ENCODE results near the gene RAB11FIP2.

RAB11FIP2 gene

DNA sequence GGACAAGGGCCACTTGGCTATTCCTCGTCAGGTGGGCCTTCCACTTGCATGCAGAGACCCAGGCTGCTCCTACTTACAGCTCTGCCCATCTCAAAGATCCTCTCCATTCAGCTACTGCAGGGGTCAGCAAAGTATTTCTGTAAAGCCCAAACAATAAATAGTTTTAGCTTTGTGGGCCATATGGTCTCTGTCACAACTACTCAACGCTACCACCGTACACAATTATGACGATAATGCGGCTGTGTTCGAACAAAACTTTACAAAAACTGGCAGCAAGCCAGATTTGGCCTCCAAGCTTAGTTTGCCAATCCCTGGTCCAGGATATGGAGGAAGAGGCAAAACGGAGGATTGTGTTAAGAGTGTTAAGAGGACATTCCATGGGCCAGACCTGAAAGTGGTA lies 12.8 kb downstream of the RAB11FIP2 start:
- DNase-seq (ENCODE audit: low spot score) = no peak

DNA sequence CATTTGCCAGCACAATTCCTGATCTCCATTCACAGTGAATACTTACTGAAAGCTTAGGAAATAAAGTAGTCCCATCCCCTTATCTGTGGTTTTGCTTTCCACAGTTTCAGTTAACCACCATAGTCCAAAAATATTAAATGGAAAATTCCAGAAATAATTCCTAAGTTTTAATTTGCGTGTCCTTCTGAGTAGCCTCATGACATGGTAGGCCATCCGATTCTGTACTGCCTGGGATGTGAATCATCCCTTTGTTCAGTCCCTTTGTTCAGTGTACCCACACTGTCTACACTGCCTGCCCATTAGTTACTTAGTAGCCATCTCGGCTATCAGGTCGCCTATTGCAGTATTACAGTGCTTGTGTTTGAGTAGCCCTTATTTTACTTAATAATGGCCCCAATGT lies 14.2 kb downstream of the RAB11FIP2 start:
- DNase-seq (ENCODE audit: low spot score) = no peak

DNA sequence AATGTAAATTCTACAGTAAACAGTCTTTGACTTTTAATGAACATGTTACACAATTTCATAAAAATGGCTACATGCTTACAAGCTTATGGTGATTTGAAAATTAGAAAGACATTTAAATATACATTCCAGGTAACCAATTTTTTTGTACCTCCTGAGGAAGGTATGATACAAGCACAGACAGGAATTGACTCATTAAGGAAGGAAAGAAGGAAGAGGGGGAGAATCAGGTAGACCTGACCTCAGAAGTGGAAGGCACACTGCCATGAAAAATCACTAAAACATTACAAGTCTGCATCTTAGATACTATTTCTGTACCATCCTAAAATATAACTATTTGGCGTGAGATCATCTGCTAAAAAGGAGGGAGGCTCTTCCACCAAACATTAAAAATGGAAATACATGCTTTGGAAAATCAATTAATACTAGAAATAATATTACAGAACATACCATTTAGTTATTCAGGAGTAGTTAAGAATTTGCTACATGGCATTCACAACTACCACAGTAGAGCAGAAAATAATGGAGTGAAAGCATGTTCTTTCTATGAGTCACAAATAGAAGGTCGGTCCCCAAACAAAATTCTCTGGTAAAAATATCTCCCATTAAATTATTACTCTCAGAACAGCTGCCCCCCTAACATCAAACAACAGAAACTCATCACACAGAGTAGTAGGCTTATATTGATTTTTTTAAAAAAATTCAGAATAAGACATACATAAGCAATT lies 15.2 kb downstream of the RAB11FIP2 start:
- DNase-seq (ENCODE audit: low spot score) = no peak

DNA sequence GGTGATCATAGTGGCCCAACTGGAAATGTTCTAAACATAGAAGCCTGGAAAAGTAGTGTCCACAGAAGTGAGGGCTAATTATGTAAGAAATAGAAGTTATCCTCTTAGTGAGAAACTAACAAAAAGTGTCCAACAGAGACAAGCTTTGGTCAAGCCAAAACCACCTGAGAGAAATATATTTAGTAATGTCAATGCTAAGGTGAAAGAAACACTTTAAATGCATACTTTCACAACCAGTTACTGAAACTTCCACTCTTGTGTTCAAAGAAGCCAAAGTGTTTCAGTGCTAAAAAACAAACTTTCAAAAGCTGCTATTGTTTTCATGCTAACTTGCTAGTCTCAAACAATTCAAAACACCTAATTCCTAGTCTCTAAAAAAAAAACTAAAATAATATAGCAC lies 18.1 kb downstream of the RAB11FIP2 start:
- DNase-seq (ENCODE audit: low spot score) = no peak

DNA sequence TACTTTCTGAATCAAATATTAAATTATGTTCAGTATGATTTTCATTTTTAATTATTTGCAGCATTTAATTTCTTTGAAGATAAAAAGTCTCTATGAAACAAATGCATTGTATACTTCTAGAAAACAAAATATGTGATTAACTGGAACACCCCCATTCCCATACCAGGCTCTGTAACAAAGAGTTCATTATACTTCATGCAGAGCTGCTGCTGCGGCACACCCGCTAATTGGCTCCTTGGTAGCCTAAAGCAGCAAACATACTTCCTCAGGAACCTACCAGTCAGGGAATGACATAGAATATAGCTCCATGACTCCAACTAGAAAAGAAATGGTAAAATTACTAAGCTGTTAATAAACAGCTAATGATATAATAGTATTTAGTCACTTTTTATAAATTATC lies 19.3 kb downstream of the RAB11FIP2 start:
- no peak for DNase-seq (ENCODE audit: low spot score)

DNA sequence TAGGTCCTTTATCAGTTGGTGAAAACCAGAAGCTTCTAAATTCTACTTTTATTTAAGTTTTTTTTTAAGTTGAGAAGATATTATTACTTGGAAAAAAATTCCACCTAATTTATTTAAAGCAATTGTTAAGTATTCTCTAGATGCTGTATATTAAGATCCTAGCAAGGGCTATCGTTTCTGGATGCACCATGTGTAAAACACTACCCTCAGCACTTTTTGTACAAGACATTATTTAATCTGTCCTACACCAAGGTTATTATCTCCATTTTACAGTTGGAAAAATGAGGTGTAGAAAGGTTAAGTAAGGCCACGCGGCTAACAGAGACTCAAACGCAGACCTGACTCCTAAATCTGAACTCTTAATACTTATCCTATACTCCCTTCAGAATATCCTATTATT lies 19.8 kb downstream of the RAB11FIP2 start:
- DNase-seq (ENCODE audit: low spot score) = no peak

DNA sequence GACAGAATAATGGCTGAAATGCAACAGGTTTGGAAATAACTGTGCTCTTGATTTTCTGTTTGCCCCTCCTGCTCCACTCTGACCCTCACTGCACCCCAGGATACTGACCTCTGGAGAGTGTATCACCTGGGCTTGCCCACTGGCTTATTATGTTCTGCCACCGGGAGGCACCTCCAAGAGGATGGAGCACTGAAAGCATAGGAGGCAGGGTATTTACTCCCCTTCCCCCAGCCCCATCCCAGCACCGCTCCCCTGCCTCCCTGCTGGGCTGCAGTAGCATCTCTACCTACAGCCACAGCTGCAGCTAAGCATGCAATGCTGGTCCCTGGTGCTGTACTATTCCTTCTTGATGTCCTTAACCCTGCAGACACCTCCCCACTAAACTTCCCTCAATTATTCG lies 26.4 kb downstream of the RAB11FIP2 start:
- DNase-seq (ENCODE audit: low spot score) = no peak

DNA sequence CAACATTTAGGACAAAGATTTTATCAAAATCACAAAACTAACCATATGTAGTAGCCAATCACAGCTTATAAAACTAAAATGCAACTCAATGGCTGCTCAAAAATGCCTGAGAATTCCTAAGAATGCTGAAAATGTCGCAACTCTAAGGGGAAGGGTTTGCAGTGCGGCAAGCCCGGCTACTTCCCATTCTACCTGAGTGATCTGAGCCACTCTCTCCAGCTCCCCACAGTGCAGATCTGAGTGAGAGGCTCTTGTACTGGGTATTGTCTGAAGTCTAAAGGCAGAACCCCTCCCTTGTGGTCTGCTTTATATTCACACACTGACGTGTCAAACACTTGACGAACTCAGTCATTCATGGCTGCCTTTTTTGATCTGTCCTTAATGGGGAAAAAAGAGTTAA lies 28.9 kb downstream of the RAB11FIP2 start:
- DNase-seq (ENCODE audit: low spot score) = no peak

DNA sequence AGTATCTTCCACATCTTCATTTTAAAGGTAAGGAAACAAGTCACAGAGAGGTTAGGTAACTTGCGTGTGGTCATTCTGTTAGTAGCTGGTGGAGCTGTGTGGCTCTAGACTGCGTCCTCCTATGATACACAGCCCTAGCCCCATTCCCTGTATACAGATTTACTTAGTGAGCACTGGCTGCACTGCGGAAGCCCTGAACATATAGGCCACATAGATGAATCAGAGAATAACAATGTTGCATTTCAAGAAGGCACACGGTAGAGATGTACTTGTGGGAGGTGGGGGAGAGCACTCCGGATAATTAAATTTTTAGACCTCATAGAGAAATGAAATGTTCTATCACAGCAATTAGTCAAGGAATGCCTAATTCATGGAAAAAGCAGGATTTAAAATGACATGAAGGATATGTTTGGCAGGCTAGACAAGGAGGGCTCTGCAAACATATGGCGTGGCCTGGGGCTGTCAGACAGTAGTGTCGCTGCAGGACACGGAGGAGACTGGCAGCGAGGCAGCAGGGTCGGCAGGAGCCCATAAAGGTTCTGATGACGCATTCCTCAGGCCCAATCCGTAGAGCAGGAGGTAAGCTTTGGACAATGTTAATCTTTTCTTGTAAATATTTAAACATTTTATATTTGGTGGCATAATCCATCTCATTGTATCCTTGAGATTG lies 29.5 kb downstream of the RAB11FIP2 start:
- DNase-seq (ENCODE audit: low spot score) = no peak

DNA sequence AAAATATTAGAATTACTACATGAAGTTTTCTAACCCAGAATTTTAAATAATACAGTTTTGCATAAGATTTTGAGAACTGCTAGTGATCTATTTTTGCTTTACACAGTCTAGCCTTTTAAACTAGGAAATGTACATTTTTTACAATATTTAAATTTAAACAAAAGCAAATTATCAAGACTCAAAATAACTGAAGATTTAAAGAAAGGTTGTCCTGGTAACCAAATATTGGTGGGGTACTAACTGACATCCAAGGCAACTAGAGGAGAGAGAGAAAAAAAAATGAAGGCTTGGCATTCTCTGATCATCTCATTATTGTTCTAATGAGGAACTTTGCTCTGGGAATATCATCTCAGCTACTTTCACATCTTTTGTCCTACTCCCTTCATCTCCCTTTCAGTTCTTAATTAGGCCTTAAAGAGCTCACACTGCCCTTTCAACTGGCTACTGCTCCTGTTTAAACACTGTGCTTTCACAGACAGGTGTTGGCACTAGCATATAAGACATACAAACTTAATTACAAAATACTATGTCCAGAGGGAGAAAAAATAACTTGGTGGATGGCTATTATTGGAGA lies 33.7 kb downstream of the RAB11FIP2 start:
- no peak for DNase-seq (ENCODE audit: low spot score)

DNA sequence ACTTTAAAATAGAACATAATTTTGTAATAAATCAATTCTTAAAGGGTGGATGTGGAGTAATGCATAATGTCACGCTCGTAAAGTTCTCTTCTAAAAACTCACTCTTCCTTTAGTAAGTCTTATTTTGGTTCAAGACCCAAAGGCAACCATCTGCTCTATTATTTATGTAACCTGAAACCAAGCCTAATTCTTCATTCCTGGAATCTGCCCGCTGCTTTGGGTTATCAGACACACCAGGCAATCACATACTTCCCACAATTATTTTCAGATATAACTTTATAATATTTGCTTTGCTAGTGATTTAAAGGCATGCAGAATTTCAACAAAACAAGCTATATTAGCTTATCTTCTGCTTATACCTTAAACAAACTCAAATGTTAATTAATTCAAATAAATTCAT lies 39.0 kb downstream of the RAB11FIP2 start:
- no peak for DNase-seq (ENCODE audit: low spot score)

DNA sequence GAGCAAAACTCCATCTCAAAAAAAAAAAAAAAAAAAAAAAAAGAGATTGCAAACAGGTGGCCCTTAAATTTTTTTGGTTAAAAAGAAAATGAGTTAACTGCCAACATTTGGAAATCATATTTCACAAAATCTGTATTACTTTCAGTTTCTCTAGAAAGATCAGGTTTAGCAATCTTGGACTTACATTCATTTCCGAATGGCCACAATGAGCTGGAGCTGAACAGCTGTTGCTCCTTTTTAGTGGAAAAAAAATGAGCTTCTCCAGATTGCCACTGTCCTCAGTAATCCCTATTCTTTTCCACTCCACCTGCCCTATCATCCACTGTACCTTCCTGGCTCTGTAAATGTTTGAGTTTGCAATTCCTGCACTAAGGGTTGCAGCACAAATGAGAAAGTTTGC lies 43.6 kb downstream of the RAB11FIP2 start:
- DNase-seq (ENCODE audit: low spot score) = no peak

DNA sequence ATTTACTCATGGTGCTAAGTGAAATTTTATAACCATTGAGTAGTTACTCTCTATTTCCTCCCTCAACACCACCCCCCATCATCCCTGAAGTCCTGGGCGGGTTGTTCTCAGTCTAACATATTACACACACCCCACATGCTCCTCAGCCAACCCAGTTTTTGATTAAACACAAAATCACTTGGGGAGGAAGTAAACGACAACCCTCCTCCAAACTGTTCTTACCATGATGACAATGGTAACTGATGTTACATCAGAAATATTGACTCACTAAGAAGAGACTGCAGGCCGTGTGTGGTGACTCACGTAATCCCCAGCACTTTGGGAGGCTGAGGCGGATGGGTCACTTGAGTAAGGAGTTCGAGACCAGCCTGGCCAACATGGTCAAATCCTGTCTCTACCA lies 44.2 kb downstream of the RAB11FIP2 start:
- peak; percentile 87 for DNase-seq (ENCODE audit: low spot score)

DNA sequence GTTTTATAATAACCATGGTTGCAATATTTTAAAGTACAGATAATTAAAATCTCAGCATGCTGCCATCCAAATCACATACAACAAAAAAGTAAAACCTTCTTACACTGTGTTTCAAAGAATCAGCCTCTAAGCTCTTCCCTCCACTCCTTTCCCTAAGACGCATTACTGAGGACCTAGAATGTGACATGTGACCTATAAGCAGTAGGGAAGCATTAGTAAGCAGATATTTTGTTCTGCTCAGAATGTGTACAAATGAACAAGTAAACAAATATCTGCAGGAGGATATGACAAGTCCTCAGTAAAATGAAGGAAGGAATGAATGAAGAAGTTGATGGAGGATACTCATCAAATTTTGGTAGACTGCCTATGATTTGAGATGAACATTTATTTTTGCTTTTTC lies 49.1 kb downstream of the RAB11FIP2 start:
- no peak for DNase-seq (ENCODE audit: low spot score)

DNA sequence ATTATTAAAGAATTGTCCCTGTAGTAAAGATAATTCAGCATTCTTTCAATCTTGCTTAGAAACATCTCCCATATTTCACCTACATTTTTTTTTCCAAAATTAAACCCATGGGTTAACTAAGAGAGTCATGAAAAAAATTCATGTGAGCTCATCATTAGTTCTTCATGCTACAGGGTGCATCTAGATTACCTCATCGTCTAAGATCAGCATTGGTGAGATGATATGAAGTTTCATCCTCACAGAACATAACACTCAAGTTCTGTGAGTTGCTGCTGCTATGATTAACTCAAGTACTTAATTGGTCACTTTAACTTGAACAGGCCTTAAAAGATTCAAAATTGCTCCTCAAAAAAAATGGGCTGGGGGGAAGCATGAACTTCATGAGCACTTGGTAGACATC lies 50.0 kb downstream of the RAB11FIP2 start:
- no peak for DNase-seq (ENCODE audit: low spot score)

DNA sequence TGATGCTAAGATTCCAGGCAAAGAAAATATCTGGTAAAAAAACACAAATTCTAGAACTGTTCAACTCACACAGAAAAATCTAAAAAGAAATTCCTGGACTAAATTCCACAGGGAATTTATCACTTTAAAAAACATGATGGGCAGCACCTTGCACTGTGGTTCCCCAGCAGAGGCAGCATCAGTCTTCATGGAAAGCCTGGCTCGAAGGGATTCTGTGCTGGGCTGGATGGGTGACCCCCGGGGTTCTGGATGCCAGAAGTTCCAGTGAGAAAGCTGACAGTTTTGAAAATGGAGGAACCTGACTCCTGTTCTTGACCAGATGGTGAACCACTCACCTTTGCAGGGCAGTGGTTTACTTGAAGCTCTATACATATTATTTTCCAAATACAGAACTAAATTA lies 52.0 kb downstream of the RAB11FIP2 start:
- no peak for DNase-seq (ENCODE audit: low spot score)

DNA sequence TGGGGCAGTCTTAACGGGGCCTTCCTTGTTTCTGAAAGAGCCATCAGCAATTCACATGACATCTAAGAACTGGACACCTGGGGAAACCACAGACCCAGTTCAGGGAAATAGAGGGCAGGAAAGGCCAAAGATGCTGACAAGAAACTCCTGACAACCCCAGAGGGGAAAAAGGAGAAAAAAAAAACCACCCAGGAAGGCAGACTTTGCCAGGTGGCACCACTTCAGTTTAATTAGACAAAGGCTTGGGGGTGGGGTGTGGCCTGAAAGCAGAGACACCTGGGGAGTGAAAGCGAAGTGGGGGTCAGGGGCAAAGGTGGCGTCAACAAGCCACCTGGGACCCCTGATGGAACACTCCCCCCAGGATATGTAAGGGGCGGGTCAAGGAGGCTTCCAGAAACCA lies 53.6 kb downstream of the RAB11FIP2 start:
- no peak for DNase-seq (ENCODE audit: low spot score)

DNA sequence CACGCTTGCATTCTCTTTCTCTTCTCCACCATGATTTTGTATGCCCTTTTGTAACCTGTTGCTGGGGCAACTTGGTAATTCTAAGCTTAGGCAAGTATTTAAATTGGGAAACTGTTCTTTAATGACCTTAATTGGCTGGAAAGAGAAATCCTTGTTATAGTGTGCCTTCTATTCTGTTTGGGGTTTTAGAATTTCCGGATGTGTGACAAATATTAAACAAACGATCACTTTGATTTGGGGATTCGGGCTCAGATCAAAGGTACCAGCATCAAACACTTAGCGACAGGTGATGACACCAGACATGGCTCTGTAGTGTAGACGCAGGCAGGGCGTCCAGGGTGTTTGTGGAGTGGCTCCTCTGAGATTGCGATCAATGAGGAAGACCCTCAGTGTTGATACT lies 55.0 kb downstream of the RAB11FIP2 start:
- no peak for DNase-seq (ENCODE audit: low spot score)

DNA sequence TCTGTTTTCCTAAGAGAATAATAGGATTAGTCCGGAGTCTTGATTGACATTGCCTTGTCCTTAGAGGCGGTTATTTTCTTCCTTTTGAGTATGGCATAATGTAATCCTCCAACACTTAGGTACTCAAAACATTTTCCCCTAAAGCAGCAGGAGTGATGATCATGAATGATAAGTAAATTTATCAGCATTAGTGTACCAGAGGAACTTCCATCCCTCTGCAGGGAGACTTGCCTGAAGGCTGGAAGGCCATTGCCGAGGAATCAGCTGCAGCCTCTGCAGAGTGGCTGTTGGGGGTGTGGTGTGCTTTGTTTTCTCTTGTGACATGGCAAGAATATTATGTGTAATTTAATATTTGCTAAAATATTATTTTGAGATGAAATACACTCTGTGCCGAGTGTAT lies 56.8 kb downstream of the RAB11FIP2 start:
- DNase-seq (ENCODE audit: low spot score) = no peak

DNA sequence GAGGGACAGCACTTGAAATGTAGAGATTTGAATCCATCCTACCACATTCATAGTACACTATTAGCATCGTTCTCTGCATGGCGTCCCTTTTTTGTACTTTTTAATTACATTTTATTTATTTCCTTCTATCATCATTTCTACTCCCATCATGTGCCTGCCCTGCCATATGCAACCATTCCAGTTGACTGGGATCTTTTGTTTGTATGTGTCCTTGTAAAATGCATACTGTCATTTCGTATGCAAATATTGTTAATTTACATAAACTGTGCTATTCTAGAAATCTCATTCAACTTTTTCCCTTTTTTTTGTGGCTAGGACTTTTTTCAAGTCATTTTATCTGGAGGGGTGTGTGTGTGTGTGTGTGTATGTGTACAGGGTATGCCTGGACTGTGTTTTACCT lies 57.9 kb downstream of the RAB11FIP2 start:
- DNase-seq (ENCODE audit: low spot score) = no peak

DNA sequence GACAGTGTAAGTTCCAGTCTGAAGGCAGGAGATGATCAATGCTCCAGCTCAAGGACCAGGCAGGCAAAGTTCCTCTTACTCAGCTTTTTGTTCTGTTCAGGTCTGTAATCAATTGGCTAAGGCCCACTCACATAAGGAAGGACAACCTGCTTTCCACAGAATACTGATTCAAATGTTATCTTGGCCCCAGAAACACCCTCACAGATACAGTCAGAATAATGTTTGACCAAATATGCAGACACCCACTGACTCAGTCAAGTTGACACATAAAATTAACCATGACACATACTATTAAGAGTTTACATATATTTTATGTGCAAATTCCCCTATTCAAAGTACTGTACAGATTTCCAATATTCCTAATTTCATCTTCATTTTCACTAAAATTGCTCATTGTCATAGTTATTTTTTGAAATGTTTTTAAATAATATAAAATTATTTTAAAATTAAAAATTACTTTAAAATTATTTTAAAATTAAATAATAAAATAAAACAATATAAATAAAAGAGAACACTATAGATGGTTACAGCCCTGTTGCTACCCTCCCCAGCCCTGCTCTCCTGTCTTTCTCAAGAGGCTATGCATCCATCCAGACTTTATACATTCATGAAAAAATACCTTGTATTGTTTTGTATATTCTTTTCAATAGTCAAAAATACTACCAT lies 59.4 kb downstream of the RAB11FIP2 start:
- peak; percentile 38 for DNase-seq (ENCODE audit: low spot score)

DNA sequence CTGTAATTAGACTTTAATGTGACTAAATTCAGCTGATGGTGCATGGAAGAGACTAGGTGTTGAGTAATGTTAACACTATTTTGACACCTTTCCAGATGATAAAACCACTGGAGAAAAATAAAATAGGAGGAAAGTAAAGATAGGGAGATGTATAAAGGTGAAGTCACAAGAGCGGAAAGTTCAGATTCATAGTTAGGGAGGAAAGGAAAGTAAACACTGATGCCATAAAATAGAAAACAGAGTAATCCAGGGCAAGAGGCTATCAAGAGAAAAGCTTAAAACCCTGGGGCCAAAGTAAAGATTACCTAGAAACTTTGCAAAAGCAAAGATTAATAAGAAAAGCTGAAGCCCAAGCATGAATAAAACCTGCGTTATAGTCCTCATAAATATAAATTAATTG lies 62.8 kb downstream of the RAB11FIP2 start:
- DNase-seq (ENCODE audit: low spot score) = no peak
